CD4-positive, alpha-beta T cell treated with Interleukin-4 for 4 hours (primary cell): ENCODE measurements around the gene FREM2.

ENCODE experiments used
- DNase-seq: peaks from one replicate; pipeline ENCODE4 v3.0.0-alpha.2; 2020

Gene FREM2

GRCh38 chr13:38686577-38687245 is at the start of gene FREM2:
TSS of gene FREM2 (plus strand) at chr13:38687077. CDS start at chr13:38687345, 268 bp downstream.
- no peak for DNase-seq

- DNase-seq = no peak
Measured at GRCh38 chr13:38637576-38637975, 49.3 kb upstream of the FREM2 start.

GRCh38 chr13:38641164-38641948 is 45.5 kb upstream of the FREM2 start:
- DNase-seq = no peak

- DNase-seq = no peak
Measured at GRCh38 chr13:38647312-38647711, 39.6 kb upstream of the FREM2 start.

- DNase-seq = no peak
Measured at GRCh38 chr13:38648912-38649311, 38.0 kb upstream of the FREM2 start.

GRCh38 chr13:38656699-38657098 is 30.2 kb upstream of the FREM2 start:
- no peak for DNase-seq

GRCh38 chr13:38657191-38657590 is 29.7 kb upstream of the FREM2 start:
- no peak for DNase-seq

- no peak for DNase-seq
Measured at GRCh38 chr13:38658906-38659305, 28.0 kb upstream of the FREM2 start.

GRCh38 chr13:38661010-38661675 is 25.7 kb upstream of the FREM2 start:
- DNase-seq = no peak

- DNase-seq = no peak
Measured at GRCh38 chr13:38662362-38662761, 24.5 kb upstream of the FREM2 start.

- DNase-seq = no peak
Measured at GRCh38 chr13:38664906-38665305, 22.0 kb upstream of the FREM2 start.

GRCh38 chr13:38667526-38668109 is 19.3 kb upstream of the FREM2 start:
- DNase-seq = no peak

- no peak for DNase-seq
Measured at GRCh38 chr13:38669234-38669964, 17.5 kb upstream of the FREM2 start.

- DNase-seq = no peak
Measured at GRCh38 chr13:38670627-38671026, 16.2 kb upstream of the FREM2 start.

- DNase-seq = no peak
Measured at GRCh38 chr13:38671980-38672379, 14.9 kb upstream of the FREM2 start.

GRCh38 chr13:38674208-38674607 is 12.7 kb upstream of the FREM2 start:
- DNase-seq = no peak

GRCh38 chr13:38680912-38681311 is 6.0 kb upstream of the FREM2 start:
- DNase-seq = no peak

GRCh38 chr13:38684714-38685113 is 2.2 kb upstream of the FREM2 start:
- no peak for DNase-seq

- no peak for DNase-seq
Measured at GRCh38 chr13:38685431-38685830, 1.4 kb upstream of the FREM2 start.

GRCh38 chr13:38685974-38686576 is 802 bp upstream of the FREM2 start:
- no peak for DNase-seq

GRCh38 chr13:38687246-38688229 is 661 bp downstream of the FREM2 start:
- DNase-seq = no peak
